H7 (cell line): Measurements from ENCODE around the gene ALDH1L1. TPM values are rescaled to one million over a fixed set of nuclear protein-coding genes. Genes with fewer than 3 reads are reported as not detected.
"Not testable (repeated sequence)": the region's sequence is repeated elsewhere in the genome, so short reads cannot be mapped to it uniquely, and the experiment has no call there.

Experiments
- DNase-seq: peaks from one replicate; pipeline ENCODE4 v3.0.0; 2012
- H3K27me3 ChIP-seq: 2 replicates; pipeline ENCODE4 v1.6.0; 2011; ENCODE audit warnings: mild to moderate bottlenecking, low read length; ENCODE audit not compliant: control insufficient read depth, insufficient read depth
- H3K36me3 ChIP-seq: replicated peaks from 2 replicates; pipeline ENCODE4 v1.5.1; 2011; ENCODE audit warnings: low read length; ENCODE audit not compliant: control insufficient read depth, insufficient read depth
- H3K4me3 ChIP-seq: 2 replicates; pipeline ENCODE4 v1.5.1; 2011; ENCODE audit warnings: low read depth, mild to moderate bottlenecking, control low read depth, low read length, moderate library complexity; ENCODE audit not compliant: insufficient read depth
- total RNA-seq: library from RNA; depleted of rRNA; stranded (reverse); fragments of >200 nt; shearing (Covaris generic); gene quantifications from 2 replicates; pipeline ENCODE4 v1.2.3, GENCODE V29; 2014

ALDH1L1 gene
- total RNA-seq, 1 experiment from 2014 or later, result 0.28 TPM

- not testable (repeated sequence) for H3K4me3 ChIP-seq, H3K27me3 ChIP-seq, DNase-seq, H3K36me3 ChIP-seq
Measured at GRCh38 chr3:126092128-126092527, 88.3 kb downstream of the ALDH1L1 start.

GRCh38 chr3:126087552-126088175 lies 92.7 kb downstream of the ALDH1L1 start:
- Histone ChIP-seq H3K4me3 (no peak overlapping the region), H3K27me3 (no peaks in the 10 kb centered on the region), H3K36me3 (no peaks in the 10 kb centered on the region)
- DNase-seq, result no peak

GRCh38 chr3:126085841-126086240 lies 94.5 kb downstream of the ALDH1L1 start:
- no peaks in the 10 kb centered on the region for H3K36me3 ChIP-seq
- no peaks in the 10 kb centered on the region for H3K27me3 ChIP-seq
- H3K4me3 ChIP-seq, result no peak overlapping the region
- DNase-seq, result no peak

GRCh38 chr3:126085276-126085675 lies 95.1 kb downstream of the ALDH1L1 start:
- no peak for DNase-seq
- Histone ChIP-seq H3K36me3 (no peaks in the 10 kb centered on the region), H3K27me3 (no peaks in the 10 kb centered on the region), H3K4me3 (no peak overlapping the region)

GRCh38 chr3:126084768-126085180 lies 95.6 kb downstream of the ALDH1L1 start:
- Histone ChIP-seq H3K27me3 (no peaks in the 10 kb centered on the region), H3K36me3 (no peaks in the 10 kb centered on the region), H3K4me3 (no peak overlapping the region)
- DNase-seq, result no peak

GRCh38 chr3:126083913-126084767 lies 96.2 kb downstream of the ALDH1L1 start, which contains the start of gene SLC41A3:
TSS of gene SLC41A3 (minus strand) at chr3:126084124. CDS start at chr3:126068219, 15,905 bp downstream.
- DNase-seq, result peak; percentile 97
- Histone ChIP-seq H3K4me3 (peak within 1 kb of the TSS; percentile 71), H3K36me3 (no peaks in the 10 kb centered on the region), H3K27me3 (no peaks in the 10 kb centered on the region)

GRCh38 chr3:126083511-126083912 lies 96.9 kb downstream of the ALDH1L1 start:
- DNase-seq, result peak; percentile 91
- no peaks in the 10 kb centered on the region for H3K27me3 ChIP-seq
- H3K4me3 ChIP-seq, result peak overlapping the region; percentile 71
- H3K36me3 ChIP-seq, result no peaks in the 10 kb centered on the region

- DNase-seq, result peak; percentile 49
- no peaks in the 10 kb centered on the region for H3K36me3 ChIP-seq
- H3K4me3 ChIP-seq, result peak overlapping the region; percentile 71
- no peaks in the 10 kb centered on the region for H3K27me3 ChIP-seq
Measured at GRCh38 chr3:126083138-126083445, 97.3 kb downstream of the ALDH1L1 start.

GRCh38 chr3:126082362-126083137 lies 97.8 kb downstream of the ALDH1L1 start:
- peak; percentile 43 for DNase-seq
- no peaks in the 10 kb centered on the region for H3K36me3 ChIP-seq
- no peaks in the 10 kb centered on the region for H3K27me3 ChIP-seq
- H3K4me3 ChIP-seq, result peak overlapping the region; percentile 71

- DNase-seq, result peak; percentile 67
- Histone ChIP-seq H3K4me3 (no peak overlapping the region), H3K36me3 (no peaks in the 10 kb centered on the region), H3K27me3 (no peaks in the 10 kb centered on the region)
Measured at GRCh38 chr3:126081618-126082361, 98.6 kb downstream of the ALDH1L1 start.

GRCh38 chr3:126080970-126081369 lies 99.4 kb downstream of the ALDH1L1 start:
- DNase-seq, result no peak
- Histone ChIP-seq H3K27me3 (no peaks in the 10 kb centered on the region), H3K36me3 (no peaks in the 10 kb centered on the region), H3K4me3 (no peak overlapping the region)

- no peak for DNase-seq
- Histone ChIP-seq H3K4me3 (no peak overlapping the region), H3K36me3 (no peaks in the 10 kb centered on the region), H3K27me3 (no peaks in the 10 kb centered on the region)
Measured at GRCh38 chr3:126078866-126079265, 101.5 kb downstream of the ALDH1L1 start.

GRCh38 chr3:126077754-126078153 lies 102.6 kb downstream of the ALDH1L1 start:
- DNase-seq, result peak; percentile 17
- no peaks in the 10 kb centered on the region for H3K27me3 ChIP-seq
- no peak overlapping the region for H3K4me3 ChIP-seq
- no peaks in the 10 kb centered on the region for H3K36me3 ChIP-seq

- no peaks in the 10 kb centered on the region for H3K36me3 ChIP-seq
- no peaks in the 10 kb centered on the region for H3K27me3 ChIP-seq
- no peak overlapping the region for H3K4me3 ChIP-seq
- DNase-seq, result no peak
Measured at GRCh38 chr3:126076140-126076539, 104.2 kb downstream of the ALDH1L1 start.
